ENCODE measurements around the gene WDR38.

Gene WDR38

DNA sequence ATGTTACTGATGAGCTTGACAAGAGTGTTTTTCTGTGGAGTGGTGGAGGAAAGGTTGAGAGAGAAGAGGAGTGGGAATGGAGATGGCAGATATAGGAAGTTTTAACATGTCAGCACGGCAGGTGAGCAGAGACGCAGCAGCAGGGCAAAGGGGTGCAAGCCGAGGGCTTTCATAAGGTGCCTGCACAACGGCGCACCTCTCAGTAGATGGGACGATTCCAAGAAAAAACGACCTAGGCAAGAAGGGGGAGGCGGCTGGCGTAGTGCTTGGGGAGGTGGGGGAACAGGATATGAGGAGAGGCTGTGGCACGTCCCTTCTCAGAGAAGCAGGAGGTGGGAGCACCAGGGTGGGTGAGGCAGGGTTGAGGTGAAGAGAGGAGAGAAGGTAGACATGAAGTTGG, 33.2 kb downstream of the WDR38 start:
- no peak for DNase-seq

DNA sequence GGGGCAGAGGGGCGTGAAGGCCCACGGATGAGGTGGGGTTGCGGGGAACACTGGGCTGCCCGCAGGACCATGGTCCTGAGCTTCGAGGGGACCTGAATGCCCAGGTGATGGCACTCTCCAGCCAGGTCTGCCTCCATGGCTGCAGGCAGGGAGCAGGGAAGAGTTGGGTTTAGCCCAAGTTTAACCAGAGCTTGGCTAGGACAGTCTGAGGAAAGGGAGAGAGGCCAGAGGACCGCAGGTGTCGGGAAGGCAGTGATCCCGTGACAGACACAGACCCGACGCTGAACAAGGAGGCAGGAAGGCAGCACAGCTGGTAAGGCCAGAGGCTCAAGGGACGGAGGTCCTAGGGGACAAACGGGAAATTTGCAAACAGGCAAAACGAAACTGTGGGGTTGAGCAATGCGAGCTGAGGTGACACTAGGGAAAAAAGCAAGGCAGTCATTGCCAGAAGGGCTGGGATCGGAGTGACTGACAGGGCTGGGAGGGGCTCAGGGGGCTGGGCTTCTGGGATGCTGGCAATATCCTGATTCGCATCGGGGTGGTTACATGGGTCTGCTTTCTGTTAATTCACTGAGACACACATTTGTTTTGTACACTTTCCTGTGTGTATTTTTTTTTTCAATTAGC, 33.7 kb downstream of the WDR38 start:
- DNase-seq: no peak

DNA sequence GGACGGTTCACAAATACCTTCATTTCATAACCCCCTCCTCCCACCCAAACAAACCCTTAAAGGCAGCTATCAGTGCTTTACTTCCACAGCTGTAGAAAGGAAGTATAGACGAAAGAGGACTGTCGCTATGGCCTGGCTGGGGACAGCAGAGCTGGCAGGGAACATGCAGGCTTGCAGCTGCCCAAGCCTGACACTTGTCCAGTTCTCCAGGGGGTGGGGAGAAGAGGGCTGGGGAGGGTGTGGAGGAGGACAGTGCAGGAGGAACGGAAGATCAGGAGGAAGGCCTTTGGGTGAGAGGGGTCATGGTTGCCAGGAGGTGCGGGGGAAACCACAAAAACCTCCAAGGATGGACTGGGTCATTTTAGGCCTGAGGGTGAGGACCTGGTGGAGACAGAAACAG, 34.6 kb downstream of the WDR38 start:
- no peak for DNase-seq

DNA sequence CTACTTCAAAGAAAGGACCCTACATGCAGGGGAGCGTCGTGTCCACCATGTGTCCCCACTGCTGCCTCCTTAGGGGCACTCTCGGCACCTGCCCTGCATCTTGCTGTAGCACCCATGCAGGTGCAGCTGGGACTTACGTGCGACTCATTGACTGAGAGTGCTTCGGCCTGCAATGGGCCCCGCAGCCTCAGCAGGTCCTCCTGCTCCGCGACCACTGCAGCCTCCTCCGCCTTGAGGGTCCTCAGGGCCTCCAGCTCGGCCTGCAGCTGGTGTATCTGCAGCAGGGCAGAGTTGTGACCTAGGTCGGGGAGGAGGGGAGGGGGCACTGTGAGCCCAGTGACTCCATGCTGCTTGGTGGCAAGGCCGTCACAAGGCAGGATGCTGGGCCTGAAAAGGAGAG, 35.7 kb downstream of the WDR38 start:
- no peak for DNase-seq

DNA sequence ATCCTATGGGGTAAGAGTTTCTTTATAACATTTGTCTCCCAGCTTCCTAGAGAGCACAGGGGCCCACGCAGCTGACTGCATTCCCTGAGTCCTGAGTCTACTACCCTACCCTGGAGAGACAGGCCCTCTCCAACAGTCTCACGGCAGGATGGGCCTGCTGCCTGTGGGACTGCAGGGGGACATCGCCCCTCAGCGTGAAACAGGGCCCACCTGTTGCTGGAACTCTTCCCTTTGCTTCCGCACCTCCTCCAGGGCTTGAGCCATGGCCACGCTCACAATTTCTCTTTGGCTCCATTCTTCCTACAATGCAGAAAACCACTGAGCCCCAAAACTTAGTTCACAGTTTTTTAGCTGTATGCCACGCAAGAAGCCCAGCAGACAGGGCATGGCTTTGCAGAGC, 36.9 kb downstream of the WDR38 start:
- DNase-seq: no peak

DNA sequence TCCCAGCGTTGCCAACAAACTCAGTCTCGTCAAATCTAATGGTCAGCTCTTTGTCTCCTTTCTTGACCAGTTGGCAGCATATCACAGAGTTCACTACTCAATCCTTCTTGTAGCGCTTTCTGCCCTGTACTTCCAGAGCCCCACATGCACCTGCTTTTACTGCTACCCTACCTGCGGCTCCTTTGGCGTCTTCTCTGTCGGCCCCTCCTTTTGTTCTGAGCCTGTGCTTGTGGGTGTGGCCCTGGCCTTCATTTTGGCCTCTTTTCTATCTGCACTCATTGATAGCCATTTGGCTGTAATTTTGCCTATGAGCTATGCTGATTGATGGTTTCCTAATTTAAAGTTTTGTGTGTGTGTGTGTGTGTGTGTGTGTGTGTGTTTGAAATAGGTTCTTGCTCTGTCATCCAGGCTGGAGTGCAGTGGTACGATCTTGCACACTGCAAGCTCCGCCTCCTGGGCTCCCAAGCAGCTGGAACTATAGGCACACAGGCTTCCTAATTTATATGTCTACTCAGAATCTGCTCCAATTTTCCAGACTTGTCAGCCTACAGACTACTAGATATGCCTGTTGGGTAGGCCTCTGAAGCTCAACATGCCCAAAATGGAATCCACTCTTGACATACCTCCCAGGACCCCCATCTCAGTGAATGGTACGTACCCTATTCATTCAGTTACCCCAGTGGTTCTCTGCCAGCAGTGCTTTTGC, 40.9 kb downstream of the WDR38 start:
- no peak for DNase-seq

DNA sequence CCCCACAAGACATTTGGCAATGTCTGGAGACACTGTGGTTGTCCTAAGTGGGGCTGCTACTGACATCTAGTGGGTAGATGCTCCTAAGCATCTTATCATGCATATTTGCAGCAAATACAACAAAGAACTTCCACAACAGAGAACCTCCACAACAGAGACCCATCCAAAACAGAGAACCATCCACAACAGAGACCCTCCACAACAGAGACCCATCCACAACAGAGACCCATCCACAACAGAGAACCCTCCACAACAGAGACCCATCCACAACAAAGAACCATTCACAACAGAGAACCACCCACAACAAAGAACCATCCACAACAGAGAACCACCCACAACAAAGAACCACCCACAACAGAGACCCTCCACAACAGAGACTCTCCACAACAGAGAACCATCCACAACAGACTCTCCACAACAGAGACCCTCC, 41.5 kb downstream of the WDR38 start:
- peak; percentile 68 for DNase-seq

DNA sequence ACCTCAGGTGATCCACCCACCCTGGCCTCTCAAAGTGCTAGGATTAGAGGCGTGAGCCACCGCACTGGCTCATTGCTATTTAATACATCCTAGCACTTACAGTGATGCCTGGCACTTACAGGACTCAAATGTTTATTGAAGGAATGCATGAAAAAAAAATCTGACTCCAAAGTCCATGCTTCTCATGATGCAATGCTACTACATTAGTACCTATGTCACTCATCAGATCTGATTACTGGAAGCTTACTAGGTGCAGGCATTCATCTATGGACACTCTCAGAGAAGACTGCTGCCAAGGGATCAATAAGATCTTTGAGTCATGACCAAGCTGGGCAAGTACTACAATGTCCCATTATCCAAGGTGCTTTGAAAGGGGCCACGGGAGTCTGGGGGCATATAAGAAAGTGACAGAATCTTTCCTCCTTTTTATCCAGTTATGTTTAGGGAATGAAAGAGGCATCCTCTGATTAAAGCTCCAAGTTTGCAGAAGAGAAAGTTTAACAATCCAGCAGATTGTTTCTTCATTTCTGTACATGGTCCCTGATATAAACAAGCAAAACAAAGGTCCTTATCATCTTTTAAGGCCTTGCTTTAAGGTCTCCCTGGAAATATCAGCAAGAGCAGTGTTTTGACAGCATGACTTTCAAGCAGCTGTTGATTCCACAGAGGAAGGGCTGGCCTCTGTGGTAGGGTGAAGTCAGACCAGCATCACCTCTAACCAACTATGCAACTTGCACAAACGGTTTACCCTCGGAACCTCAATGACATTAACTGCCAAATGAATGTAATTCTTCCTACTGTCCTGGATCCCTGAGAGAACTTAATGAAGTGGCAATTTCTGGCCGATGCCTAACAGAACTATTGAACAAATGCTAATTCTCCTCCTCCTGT, 44.6 kb downstream of the WDR38 start:
- DNase-seq: no peak

DNA sequence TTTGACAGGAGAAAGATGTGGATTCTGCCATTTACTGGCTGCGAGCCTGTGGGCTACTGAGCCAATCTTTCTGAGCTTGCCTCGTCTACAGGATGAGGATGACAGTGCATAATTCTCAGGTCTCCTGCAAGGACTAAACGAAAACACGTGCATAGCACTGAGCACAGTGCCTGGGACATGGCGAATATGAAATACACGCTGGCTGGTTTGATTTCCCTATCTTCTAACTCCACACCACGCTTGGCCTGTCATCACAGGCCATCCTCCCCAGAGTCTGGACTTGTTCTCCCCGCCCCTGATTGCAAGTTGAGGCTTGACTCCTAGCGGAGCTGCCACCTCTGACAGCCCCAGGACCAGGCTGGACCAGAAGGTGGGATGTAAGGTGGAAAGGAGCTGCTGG, 46.6 kb downstream of the WDR38 start:
- no peak for DNase-seq

DNA sequence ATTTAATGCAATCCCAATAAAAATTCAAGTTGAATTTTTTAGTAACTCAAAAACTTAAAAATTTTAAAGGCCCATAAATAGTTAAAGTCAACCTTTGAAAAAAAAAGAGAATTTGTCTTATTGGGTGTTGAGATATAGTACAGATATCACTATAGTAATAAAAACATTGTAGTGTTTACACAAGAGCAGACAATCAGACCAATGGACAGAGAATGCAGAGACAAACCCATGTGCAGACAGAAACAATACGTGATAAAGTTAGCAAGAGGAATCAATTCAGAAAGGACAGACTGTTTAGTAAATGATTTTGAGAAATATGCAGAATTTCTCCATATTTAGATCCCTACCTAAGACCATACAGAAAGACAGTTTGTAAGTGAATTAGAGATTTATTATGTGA, 53.7 kb downstream of the WDR38 start:
- no peak for DNase-seq

Data from CD4-positive, alpha-beta T cell treated with Interleukin-10 for 1 hour (primary cell).